Fibroblast of the aortic adventitia (primary cell): ENCODE measurements around the gene MYOF. TPM values are rescaled to one million over a fixed set of nuclear protein-coding genes. Genes with fewer than 3 reads are reported as not detected.

Experiments
- DNase-seq: peaks from one replicate; pipeline ENCODE4 v3.0.0-alpha.2; 2010; ENCODE audit warnings: low read depth
- H3K4me3 ChIP-seq: 2 replicates; pipeline ENCODE4 v1.5.1; 2011; ENCODE audit warnings: low read depth, mild to moderate bottlenecking, control low read depth, low read length, moderate library complexity
- CTCF ChIP-seq: IDR thresholded peaks from 2 replicates; pipeline ENCODE4 v1.5.1; 2011; ENCODE audit warnings: mild to moderate bottlenecking, low read length, control low read depth, inconsistent platforms; ENCODE audit not compliant: insufficient read depth
- total RNA-seq: library from RNA; depleted of rRNA; stranded (reverse); fragments of >200 nt; gene quantifications from 2 replicates; pipeline ENCODE4 v1.2.3, GENCODE V29; 2012; ENCODE audit warnings: low replicate concordance

MYOF gene
- total RNA-seq, 1 donor = 381 TPM

GRCh38 chr10:93495654-93496321 lies 13.7 kb upstream of the MYOF start:
- H3K4me3 ChIP-seq = peak overlapping the region; percentile 80
- TF ChIP-seq CTCF = no peak
- DNase-seq = peak; percentile 55

GRCh38 chr10:93494494-93494893 lies 12.4 kb upstream of the MYOF start:
- H3K4me3 ChIP-seq = no peak overlapping the region
- no peak for DNase-seq
- no peak for TF ChIP-seq CTCF

GRCh38 chr10:93493162-93493561 lies 11.0 kb upstream of the MYOF start:
- no peak for DNase-seq
- TF ChIP-seq CTCF = no peak
- no peak overlapping the region for H3K4me3 ChIP-seq

GRCh38 chr10:93491602-93492121 lies 9.5 kb upstream of the MYOF start:
- no peak for TF ChIP-seq CTCF
- no peak for DNase-seq
- H3K4me3 ChIP-seq = no peak overlapping the region

- TF ChIP-seq CTCF = no peak
- no peak overlapping the region for H3K4me3 ChIP-seq
- DNase-seq = no peak
Observed at GRCh38 chr10:93488956-93489528, 6.9 kb upstream of the MYOF start.

- no peak overlapping the region for H3K4me3 ChIP-seq
- no peak for DNase-seq
- no peak for TF ChIP-seq CTCF
Observed at GRCh38 chr10:93485690-93486089, 3.6 kb upstream of the MYOF start.

- DNase-seq = no peak
Observed at GRCh38 chr10:93481637-93482144, 443 bp downstream of the MYOF start.

More at GRCh38 chr10:93481637-93482144, 443 bp downstream of the MYOF start:
- no peak for TF ChIP-seq CTCF
- H3K4me3 ChIP-seq = peak overlapping the region; percentile 91
